Measurements from ENCODE around the gene SCYGR3. TPM values are rescaled to one million over a fixed set of nuclear protein-coding genes. Genes with fewer than 3 reads are reported as not detected.

SCYGR3 gene
- total and polyA plus RNA-seq, 2 experiments from 2014 or later: not detected

- Histone ChIP-seq H3K36me3 (ENCODE audit: insufficient read depth) (no peaks in the 10 kb centered on the region), H3K79me2 (replicated peaks; ENCODE audit: insufficient read depth) (no peaks in the 10 kb centered on the region), H2AFZ (no peak overlapping the region), H3K27ac (ENCODE audit: low read depth) (no peak overlapping the region), H3K9me2 (ENCODE audit: insufficient read depth) (no peaks in the 10 kb centered on the region), H3F3A (replicated peaks; ENCODE audit: low read depth) (no peaks in the 10 kb centered on the region), H4K20me1 (replicated peaks; ENCODE audit: insufficient read depth) (no peaks in the 10 kb centered on the region), H3K4me1 (ENCODE audit: insufficient read depth) (peaks cover 12% of the 10 kb centered on the region; the same call in 1 of the 2 replicates), H3K27me3 (ENCODE audit: insufficient read depth) (no peaks in the 10 kb centered on the region), H3K4me3 (no peak overlapping the region), H3K4me2 (no peak overlapping the region)
- H3K36me3 Mint-ChIP-seq (ENCODE audit: low read depth): no peaks in the 10 kb centered on the region
- peaks cover 19% of the 10 kb centered on the region; the same call in 2 of the 3 replicates for H3K4me1 Mint-ChIP-seq
- no peaks in the 10 kb centered on the region for H3K9me3 Mint-ChIP-seq
- no peak overlapping the region for H3K4me3 Mint-ChIP-seq
- TF ChIP-seq ETS1 (IDR thresholded peaks at IDR 0.05): no peak
- no peak for TF ChIP-seq CTCF (conservative IDR thresholded peaks at IDR 0.05; ENCODE audit: low read depth in 2 of 2)
- TF ChIP-seq EZH2 (IDR thresholded peaks at IDR 0.05; ENCODE audit: low read depth, unreplicated experiment): no peak
- TF ChIP-seq REST (IDR thresholded peaks at IDR 0.05; ENCODE audit: unreplicated experiment): no peak
- no peak for TF ChIP-seq POLR2AphosphoS5 (IDR thresholded peaks at IDR 0.05; ENCODE audit: low read depth)
- TF ChIP-seq EZH2phosphoT487 (IDR thresholded peaks at IDR 0.05; ENCODE audit: unreplicated experiment): no peak
- TF ChIP-seq ZNF462 (CRISPR knock-in tag; IDR thresholded peaks at IDR 0.05): no peak
- TF ChIP-seq ZNF331 (CRISPR knock-in tag; IDR thresholded peaks at IDR 0.05; ENCODE audit: low read depth): no peak
- no peak for TF ChIP-seq CREB1 (CRISPR knock-in tag; IDR thresholded peaks at IDR 0.05; ENCODE audit: low read depth)
- TF ChIP-seq JUNB (IDR thresholded peaks at IDR 0.05; ENCODE audit: unreplicated experiment): no peak
- no peak for TF ChIP-seq STAT1 (IDR thresholded peaks at IDR 0.05; ENCODE audit: unreplicated experiment)
- DNase-seq (ENCODE audit: low spot score): peak; percentile 31
- H3K27me3 Mint-ChIP-seq (ENCODE audit: insufficient read depth, low read depth, poor library complexity): no peaks in the 10 kb centered on the region
- H3K27ac Mint-ChIP-seq: no peak overlapping the region; the same call in 1 of the 2 replicates
- ATAC-seq: peak; percentile 61
Observed at GRCh38 chr2:227566012-227566411, 48.6 kb downstream of the SCYGR3 start.

Data from GM23338 (cell line).